Measurements from ENCODE around the gene PRR33. TPM values are rescaled to one million over a fixed set of nuclear protein-coding genes. Genes with fewer than 3 reads are reported as not detected.
A peak's percentile ranks its signal among the peaks of the same experiment; 100 is the strongest.
"Not testable (repeated sequence)": the region's sequence is repeated elsewhere in the genome, so short reads cannot be mapped to it uniquely, and the experiment has no call there.

The PRR33 gene
- not detected in 3 replicates for total RNA-seq

- TF ChIP-seq, protein P1, sequence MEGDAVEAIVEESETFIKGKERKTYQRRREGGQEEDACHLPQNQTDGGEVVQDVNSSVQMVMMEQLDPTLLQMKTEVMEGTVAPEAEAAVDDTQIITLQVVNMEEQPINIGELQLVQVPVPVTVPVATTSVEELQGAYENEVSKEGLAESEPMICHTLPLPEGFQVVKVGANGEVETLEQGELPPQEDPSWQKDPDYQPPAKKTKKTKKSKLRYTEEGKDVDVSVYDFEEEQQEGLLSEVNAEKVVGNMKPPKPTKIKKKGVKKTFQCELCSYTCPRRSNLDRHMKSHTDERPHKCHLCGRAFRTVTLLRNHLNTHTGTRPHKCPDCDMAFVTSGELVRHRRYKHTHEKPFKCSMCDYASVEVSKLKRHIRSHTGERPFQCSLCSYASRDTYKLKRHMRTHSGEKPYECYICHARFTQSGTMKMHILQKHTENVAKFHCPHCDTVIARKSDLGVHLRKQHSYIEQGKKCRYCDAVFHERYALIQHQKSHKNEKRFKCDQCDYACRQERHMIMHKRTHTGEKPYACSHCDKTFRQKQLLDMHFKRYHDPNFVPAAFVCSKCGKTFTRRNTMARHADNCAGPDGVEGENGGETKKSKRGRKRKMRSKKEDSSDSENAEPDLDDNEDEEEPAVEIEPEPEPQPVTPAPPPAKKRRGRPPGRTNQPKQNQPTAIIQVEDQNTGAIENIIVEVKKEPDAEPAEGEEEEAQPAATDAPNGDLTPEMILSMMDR (IDR thresholded peaks at IDR 0.05; ENCODE audit: unreplicated experiment), result no peak
- peaks cover 4% of the 10 kb centered on the region for H3K27me3 Mint-ChIP-seq (ENCODE audit: low read depth)
- DNase-seq (ENCODE audit: low spot score in 2 of 2, unreplicated experiment in 2 of 2), result no peak
- H3K4me3 Mint-ChIP-seq, result no peak within 1 kb of the TSS
- H3K4me1 Mint-ChIP-seq, result peaks cover 8% of the 10 kb centered on the region
- no peaks in the 10 kb centered on the region for H3K9me3 Mint-ChIP-seq
- no peaks in the 10 kb centered on the region for H3K36me3 Mint-ChIP-seq
- no peak within 1 kb of the TSS for H3K27ac Mint-ChIP-seq
Observed at GRCh38 chr11:1891831-1892115, at the start of gene PRR33. PRR33 (minus strand) TSS chr11:1891895; CDS start chr11:1890584, 1,311 bp downstream.

DNA sequence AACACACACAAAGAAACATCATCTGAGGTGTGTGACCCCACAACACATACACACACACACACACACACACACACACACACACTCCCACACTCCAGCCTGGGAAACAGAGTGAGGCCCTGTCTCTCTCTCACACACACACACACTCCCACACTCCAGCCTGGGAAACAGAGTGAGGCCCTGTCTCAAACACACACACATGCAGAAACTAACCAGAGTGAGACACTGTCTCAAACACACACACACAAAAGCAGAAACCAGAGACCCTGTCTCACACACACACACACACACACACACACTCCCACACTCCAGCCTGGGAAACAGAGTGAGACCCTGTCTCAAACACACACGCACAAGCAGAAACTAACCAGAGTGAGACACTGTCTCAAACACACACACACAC lies 48.1 kb upstream of the PRR33 start:
- DNase-seq (ENCODE audit: low spot score in 2 of 2, unreplicated experiment in 2 of 2); H3K36me3 Mint-ChIP-seq; H3K4me3 Mint-ChIP-seq: not testable (repeated sequence)

DNA sequence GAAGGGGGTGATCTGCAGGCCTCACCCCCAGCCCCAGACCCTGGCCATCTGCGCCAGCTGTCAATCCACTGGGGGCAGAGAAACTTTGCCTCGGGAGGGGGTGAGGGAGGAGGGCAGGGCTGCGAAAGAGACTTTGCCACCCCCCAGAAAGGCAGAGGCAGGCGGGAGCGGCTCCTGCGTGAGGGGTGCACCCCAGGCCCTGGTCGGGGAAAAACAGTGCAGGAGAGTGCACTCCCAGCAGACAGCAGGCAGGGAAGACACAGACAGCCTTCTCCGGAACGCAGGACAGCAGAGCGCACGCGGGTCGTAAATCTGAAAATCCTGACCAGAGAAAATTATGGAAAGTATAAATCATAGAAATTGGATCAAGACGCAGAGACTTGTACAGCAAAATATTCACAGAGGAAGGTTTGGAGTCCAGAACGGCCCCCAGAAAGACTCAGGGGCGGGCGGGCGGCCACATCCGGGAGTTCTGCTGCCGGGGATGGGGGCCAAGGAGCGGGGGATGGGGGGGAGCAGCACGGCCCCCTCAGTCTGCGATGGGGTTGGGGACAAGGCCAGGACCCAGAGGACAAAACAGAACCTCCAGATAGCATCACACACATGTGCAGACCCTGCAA lies 47.4 kb upstream of the PRR33 start:
- TF ChIP-seq, protein P1 (IDR thresholded peaks at IDR 0.05; ENCODE audit: unreplicated experiment), result no peak
- DNase-seq (ENCODE audit: low spot score in 2 of 2, unreplicated experiment in 2 of 2), result peak; percentile 18 to 43
- H3K27me3 Mint-ChIP-seq (ENCODE audit: low read depth), result no peaks in the 10 kb centered on the region
- no peaks in the 10 kb centered on the region for H3K9me3 Mint-ChIP-seq
- peak overlapping the region; percentile 97 for H3K27ac Mint-ChIP-seq
- no peaks in the 10 kb centered on the region for H3K36me3 Mint-ChIP-seq
- peaks cover 38% of the 10 kb centered on the region for H3K4me1 Mint-ChIP-seq
- peak overlapping the region; percentile 30 for H3K4me3 Mint-ChIP-seq

More for the DNA sequence above, 48.1 kb upstream of the PRR33 start:
- Mint-ChIP-seq H3K4me1 (peaks cover 38% of the 10 kb centered on the region), H3K27ac (peak overlapping the region; percentile 96)
- H3K9me3 Mint-ChIP-seq; H3K27me3 Mint-ChIP-seq (ENCODE audit: low read depth): not testable (repeated sequence)

- peaks cover 34% of the 10 kb centered on the region for H3K4me1 Mint-ChIP-seq
- H3K27me3 Mint-ChIP-seq (ENCODE audit: low read depth), result no peaks in the 10 kb centered on the region
- DNase-seq (ENCODE audit: low spot score in 2 of 2, unreplicated experiment in 2 of 2), result peak; percentile 16 to 41
- no peak overlapping the region for H3K4me3 Mint-ChIP-seq
- no peaks in the 10 kb centered on the region for H3K36me3 Mint-ChIP-seq
- peak overlapping the region; percentile 97 for H3K27ac Mint-ChIP-seq
- no peaks in the 10 kb centered on the region for H3K9me3 Mint-ChIP-seq
- TF ChIP-seq, protein P1 (IDR thresholded peaks at IDR 0.05; ENCODE audit: unreplicated experiment), result no peak
Observed at GRCh38 chr11:1938343-1939005, 46.8 kb upstream of the PRR33 start.

DNA sequence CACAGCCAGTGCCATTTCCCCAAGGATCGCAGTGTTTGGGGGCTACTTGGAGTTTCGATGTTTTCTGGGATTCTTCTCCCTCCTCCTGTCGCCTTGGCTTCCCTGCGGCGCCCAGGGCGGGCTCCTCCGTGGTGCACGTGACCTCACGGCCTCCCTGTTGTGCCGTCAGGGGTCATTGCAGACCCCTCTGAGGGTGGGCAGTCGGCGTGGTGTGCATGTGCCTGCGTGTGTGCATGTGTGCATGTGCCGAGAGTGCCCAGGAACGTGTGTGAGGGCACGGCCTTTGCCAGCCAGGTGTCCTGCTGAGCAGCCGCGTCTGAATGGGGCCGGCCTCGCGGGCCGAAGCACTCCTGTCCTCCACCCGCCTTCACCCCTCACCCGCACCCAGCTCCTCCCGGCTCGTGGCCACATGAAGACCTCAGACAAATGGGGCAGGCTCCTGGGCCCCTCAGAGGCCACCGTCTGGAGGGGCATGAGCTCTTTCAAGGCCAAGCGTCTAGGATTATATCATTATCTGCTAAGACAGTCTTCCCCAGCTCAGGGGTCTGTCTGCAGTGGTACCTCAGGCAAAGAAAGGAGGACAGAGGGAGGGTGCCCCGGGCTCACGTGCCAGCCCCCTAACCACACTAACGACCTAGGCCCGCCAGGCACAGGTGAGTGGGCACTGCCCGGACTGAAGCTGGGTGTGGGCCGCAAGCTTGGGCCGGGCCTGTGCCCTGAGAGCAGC lies 46.1 kb upstream of the PRR33 start:
- TF ChIP-seq, protein P1 (IDR thresholded peaks at IDR 0.05; ENCODE audit: unreplicated experiment), result no peak
- Mint-ChIP-seq H3K9me3 (no peaks in the 10 kb centered on the region), H3K4me1 (peaks cover 38% of the 10 kb centered on the region), H3K4me3 (no peak overlapping the region), H3K36me3 (no peaks in the 10 kb centered on the region), H3K27me3 (ENCODE audit: low read depth) (no peaks in the 10 kb centered on the region), H3K27ac (peak overlapping the region; percentile 53)
- DNase-seq (ENCODE audit: low spot score in 2 of 2, unreplicated experiment in 2 of 2), result peak; percentile 18 to 33

Data from mesothelial cell of epicardium (in vitro differentiated cells).